B cell (primary cell): ENCODE data around the gene NDUFS4.
"Not testable (repeated sequence)": the region's sequence is repeated elsewhere in the genome, so short reads cannot be mapped to it uniquely, and the experiment has no call there.

ENCODE experiments used
- EZH2 ChIP-seq: IDR thresholded peaks from 2 replicates; pipeline ENCODE4 v1.6.1; 2012; ENCODE audit warnings: borderline replicate concordance, low read depth, mild to moderate bottlenecking, moderate library complexity, low read length; ENCODE audit not compliant: insufficient read depth, poor library complexity, severe bottlenecking
- TF ChIP-seq, protein P1 (sequence below): fragments of 200-600 bp; IDR thresholded peaks from one replicate; pipeline ENCODE4 v1.8.0; 2022; ENCODE audit warnings: antibody characterized with exemption, mild to moderate bottlenecking

DNA sequence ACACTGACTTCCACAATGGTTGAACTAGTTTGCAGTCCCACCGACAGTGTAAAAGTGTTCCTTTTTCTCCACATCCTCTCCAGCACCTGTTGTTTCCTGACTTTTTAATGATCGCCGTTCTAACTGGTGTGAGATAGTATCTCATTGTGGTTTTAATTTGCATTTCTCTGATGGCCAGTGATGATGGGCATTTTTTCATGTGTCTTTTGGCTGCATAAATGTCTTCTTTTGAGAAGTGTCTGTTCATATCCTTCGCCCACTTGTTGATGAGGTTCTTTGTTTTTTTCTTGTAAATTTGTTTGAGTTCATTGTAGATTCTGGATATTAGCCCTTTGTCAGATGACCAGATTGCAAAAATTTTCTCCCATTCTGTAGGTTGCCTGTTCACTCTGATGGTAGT lies 100.1 kb downstream of the NDUFS4 start:
- not testable (repeated sequence) for TF ChIP-seq EZH2
- TF ChIP-seq, protein P1, sequence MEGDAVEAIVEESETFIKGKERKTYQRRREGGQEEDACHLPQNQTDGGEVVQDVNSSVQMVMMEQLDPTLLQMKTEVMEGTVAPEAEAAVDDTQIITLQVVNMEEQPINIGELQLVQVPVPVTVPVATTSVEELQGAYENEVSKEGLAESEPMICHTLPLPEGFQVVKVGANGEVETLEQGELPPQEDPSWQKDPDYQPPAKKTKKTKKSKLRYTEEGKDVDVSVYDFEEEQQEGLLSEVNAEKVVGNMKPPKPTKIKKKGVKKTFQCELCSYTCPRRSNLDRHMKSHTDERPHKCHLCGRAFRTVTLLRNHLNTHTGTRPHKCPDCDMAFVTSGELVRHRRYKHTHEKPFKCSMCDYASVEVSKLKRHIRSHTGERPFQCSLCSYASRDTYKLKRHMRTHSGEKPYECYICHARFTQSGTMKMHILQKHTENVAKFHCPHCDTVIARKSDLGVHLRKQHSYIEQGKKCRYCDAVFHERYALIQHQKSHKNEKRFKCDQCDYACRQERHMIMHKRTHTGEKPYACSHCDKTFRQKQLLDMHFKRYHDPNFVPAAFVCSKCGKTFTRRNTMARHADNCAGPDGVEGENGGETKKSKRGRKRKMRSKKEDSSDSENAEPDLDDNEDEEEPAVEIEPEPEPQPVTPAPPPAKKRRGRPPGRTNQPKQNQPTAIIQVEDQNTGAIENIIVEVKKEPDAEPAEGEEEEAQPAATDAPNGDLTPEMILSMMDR = not testable (repeated sequence)
